ENCODE measurements around the gene ENAH. TPM values are rescaled to one million over a fixed set of nuclear protein-coding genes. Genes with fewer than 3 reads are reported as not detected.

ENAH gene
- total RNA-seq, 1 donor from 2014 or later = 179 TPM

DNA sequence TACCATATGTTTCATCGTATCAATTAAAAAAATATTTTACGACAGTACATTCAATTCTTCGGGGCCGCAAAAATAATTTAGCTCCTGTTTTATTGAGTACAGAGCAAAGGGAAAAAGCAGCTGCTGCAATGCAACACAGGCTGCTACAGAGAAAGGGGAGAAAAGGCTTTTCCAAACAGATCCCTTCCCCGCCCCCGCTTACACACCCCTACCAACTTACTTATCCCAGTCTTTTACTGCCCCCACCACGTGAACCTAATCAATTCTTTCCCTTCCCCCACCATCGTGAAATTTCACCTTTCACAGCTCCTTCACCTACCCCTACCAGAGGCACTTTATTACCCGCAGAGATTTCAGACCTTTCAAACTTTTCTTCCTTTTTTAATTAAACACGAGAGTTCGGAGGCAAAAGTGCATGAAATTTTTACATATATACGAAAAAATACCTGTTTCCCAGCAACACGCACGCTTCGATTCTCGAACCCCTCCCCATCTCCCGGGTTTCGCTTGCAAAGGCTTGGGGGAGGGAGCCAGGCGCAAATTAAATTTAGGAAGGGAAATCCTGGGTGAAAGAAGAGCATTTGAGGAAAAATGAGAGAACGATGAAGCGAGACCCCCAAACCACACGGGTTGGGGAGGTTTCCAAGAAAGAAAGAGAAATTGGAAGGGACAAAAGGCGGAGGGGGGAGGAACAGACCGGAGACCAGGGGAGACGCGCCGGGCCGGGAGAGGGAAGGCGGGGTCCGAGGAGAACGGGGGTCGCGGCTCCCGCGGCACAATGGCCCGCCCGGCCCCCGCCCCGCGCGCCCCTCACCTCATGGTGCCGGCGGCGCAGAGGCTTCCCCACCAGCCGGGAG is 823 bp downstream of the ENAH start:
- DNase-seq (ENCODE audit: low read depth, low spot score) = no peak
- peaks cover 62% of the 10 kb centered on the region for H3K4me1 Mint-ChIP-seq
- no peaks in the 10 kb centered on the region for H3K9me3 Mint-ChIP-seq
- H3K27ac Mint-ChIP-seq (ENCODE audit: unreplicated experiment) = peak overlapping the region; percentile 97
- peak overlapping the region; percentile 94 for H3K4me3 Mint-ChIP-seq
- TF ChIP-seq, protein P1, sequence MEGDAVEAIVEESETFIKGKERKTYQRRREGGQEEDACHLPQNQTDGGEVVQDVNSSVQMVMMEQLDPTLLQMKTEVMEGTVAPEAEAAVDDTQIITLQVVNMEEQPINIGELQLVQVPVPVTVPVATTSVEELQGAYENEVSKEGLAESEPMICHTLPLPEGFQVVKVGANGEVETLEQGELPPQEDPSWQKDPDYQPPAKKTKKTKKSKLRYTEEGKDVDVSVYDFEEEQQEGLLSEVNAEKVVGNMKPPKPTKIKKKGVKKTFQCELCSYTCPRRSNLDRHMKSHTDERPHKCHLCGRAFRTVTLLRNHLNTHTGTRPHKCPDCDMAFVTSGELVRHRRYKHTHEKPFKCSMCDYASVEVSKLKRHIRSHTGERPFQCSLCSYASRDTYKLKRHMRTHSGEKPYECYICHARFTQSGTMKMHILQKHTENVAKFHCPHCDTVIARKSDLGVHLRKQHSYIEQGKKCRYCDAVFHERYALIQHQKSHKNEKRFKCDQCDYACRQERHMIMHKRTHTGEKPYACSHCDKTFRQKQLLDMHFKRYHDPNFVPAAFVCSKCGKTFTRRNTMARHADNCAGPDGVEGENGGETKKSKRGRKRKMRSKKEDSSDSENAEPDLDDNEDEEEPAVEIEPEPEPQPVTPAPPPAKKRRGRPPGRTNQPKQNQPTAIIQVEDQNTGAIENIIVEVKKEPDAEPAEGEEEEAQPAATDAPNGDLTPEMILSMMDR (conservative IDR thresholded peaks at IDR 0.05) = no peak
- H3K27me3 Mint-ChIP-seq (ENCODE audit: low read depth) = no peaks in the 10 kb centered on the region
- peaks cover 2% of the 10 kb centered on the region for H3K36me3 Mint-ChIP-seq (ENCODE audit: low read depth)

DNA sequence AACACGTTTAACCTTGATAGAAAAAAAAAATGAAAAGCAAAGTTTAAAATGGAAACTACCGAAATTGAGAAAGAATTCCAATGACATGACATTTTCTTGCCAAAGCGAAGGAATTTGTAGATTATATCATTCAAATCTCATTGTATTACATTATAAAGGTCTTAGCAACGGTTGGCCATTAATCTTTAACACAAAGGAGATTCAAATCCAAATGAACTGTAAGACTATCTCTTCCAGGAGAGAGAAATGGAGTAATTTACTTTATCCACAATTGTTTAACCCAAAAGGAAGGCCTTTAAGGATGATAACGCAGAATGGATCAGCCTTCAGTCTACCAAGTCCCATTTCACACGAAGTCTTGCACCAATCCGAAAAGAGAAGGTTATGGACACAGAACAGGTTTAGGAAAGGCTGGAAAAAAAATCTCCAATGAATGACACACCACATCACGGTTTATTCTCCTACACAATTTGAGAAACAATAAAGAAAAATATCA is 1.5 kb downstream of the ENAH start:
- H3K27ac Mint-ChIP-seq (ENCODE audit: unreplicated experiment) = peak overlapping the region; percentile 97
- no peaks in the 10 kb centered on the region for H3K9me3 Mint-ChIP-seq
- no peak for DNase-seq (ENCODE audit: low read depth, low spot score)
- TF ChIP-seq, protein P1 (conservative IDR thresholded peaks at IDR 0.05) = no peak
- H3K36me3 Mint-ChIP-seq (ENCODE audit: low read depth) = peaks cover 2% of the 10 kb centered on the region
- peaks cover 62% of the 10 kb centered on the region for H3K4me1 Mint-ChIP-seq
- peak overlapping the region; percentile 94 for H3K4me3 Mint-ChIP-seq
- no peaks in the 10 kb centered on the region for H3K27me3 Mint-ChIP-seq (ENCODE audit: low read depth)

DNA sequence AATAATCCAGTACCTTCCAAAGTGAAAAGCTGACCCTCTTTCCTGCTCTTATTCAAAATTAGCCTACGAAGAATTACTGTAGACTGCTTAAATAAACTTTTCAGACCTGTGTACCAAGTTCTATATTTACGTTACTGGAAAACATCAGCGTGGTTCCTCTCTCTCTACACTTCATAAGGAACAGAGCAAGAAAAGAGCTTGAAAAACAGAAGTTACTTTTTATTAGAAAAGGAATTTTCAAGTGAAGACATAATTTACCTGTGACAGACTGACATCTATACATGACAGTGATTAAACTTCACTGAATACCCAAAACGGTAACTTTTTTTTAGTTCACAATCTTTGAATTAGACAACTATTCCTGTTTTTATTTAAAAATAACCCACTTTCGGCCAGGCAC is 2.7 kb downstream of the ENAH start:
- H3K9me3 Mint-ChIP-seq = peaks cover 4% of the 10 kb centered on the region
- no peak overlapping the region for H3K27ac Mint-ChIP-seq (ENCODE audit: unreplicated experiment)
- peaks cover 12% of the 10 kb centered on the region for H3K36me3 Mint-ChIP-seq (ENCODE audit: low read depth)
- DNase-seq (ENCODE audit: low read depth, low spot score) = no peak
- TF ChIP-seq, protein P1 (conservative IDR thresholded peaks at IDR 0.05) = no peak
- no peaks in the 10 kb centered on the region for H3K27me3 Mint-ChIP-seq (ENCODE audit: low read depth)
- peak overlapping the region; percentile 94 for H3K4me3 Mint-ChIP-seq
- H3K4me1 Mint-ChIP-seq = peaks cover 57% of the 10 kb centered on the region

DNA sequence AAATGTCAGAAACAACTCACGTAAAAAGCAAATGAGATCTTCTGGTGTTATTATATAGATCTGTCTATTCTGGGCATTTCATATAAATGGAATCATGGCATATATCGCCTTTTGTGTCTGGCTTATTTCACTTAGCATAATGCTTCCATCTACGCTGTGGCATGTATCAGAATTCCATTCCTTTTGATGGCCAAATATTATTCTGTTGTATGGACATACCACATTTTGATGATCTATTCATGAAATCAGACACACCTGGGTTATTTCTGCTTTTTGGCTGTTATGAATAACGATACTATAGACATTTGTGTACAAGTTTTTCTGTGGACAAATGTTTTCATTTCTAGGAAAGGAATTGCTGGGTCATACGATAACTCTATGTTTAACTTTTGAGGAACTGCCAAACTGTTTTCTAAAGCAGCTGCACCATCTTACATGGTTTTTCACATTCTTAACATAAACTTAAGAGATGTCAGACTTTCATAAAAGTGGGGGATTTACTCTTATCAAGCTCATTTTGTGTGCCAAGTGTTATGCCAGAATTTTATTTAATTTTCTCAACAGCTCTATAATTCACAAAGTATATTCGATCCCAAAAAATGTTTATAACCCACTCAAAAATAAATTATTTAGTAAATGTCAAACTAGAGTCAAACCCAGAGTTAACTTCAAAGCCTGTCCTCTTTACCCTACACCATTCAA is 7.6 kb downstream of the ENAH start:
- TF ChIP-seq, protein P1 (conservative IDR thresholded peaks at IDR 0.05) = no peak
- Mint-ChIP-seq H3K27ac (ENCODE audit: unreplicated experiment) (no peak overlapping the region), H3K36me3 (ENCODE audit: low read depth) (peaks cover 26% of the 10 kb centered on the region), H3K9me3 (peaks cover 7% of the 10 kb centered on the region), H3K4me3 (no peak overlapping the region), H3K4me1 (peaks cover 43% of the 10 kb centered on the region), H3K27me3 (ENCODE audit: low read depth) (no peaks in the 10 kb centered on the region)
- no peak for DNase-seq (ENCODE audit: low read depth, low spot score)

DNA sequence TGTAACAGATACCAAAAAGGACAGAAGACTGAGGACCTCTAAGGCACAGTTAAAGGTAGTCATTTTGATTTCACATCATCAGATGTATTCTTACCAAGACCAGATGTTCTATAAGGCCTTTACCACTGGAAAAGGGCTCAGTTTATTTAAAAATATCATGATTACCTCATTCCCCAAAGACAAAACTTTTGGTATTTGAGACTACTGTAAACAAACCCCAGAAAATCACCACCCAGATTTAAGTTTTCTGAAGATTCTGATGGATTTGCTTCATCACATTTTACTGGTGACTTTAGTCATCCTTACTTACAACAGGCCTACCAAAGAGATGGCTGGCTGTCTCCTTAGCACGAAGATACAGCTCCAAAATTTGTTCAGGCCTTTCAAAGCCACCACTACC is 8.3 kb downstream of the ENAH start:
- no peaks in the 10 kb centered on the region for H3K27me3 Mint-ChIP-seq (ENCODE audit: low read depth)
- DNase-seq (ENCODE audit: low read depth, low spot score) = no peak
- H3K9me3 Mint-ChIP-seq = peaks cover 7% of the 10 kb centered on the region
- TF ChIP-seq, protein P1 (conservative IDR thresholded peaks at IDR 0.05) = no peak
- H3K4me3 Mint-ChIP-seq = no peak overlapping the region
- H3K4me1 Mint-ChIP-seq = peaks cover 39% of the 10 kb centered on the region
- H3K36me3 Mint-ChIP-seq (ENCODE audit: low read depth) = peaks cover 31% of the 10 kb centered on the region
- H3K27ac Mint-ChIP-seq (ENCODE audit: unreplicated experiment) = no peak overlapping the region
